ENCODE results near the gene MALT1.
"Not testable (repeated sequence)": the region's sequence is repeated elsewhere in the genome, so short reads cannot be mapped to it uniquely, and the experiment has no call there.

Gene MALT1

DNA sequence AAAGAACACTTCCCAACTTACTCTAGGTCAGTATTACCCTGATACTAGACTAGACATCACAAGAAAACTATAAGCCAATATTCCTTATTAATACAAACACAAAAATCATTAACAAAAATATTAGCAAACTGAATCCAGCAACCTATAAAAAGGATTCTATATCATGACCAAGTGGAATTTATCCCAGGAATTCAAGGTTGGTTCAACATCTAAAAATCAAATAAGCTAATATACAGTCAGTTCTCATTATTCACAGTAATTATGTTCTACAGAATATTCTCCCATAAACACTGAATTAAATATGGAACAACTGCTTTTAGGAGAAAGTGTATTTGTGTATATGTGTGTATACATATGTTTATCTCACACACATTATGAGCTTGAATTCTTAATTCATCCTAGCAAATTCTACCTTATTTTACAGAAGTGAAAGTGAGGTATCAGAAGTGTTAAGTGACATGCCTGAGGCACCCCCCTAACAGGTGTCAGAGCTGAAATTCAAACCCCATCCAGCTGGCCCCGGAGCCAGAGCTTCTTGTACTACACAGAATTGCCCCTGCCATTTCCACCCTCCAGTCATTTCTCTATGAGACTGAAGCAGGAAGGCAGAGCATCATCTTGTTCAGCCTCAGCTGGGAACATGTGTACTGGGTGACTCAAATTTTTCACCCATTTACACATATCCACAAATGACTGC, 77.8 kb downstream of the MALT1 start:
- no peak for DNase-seq

DNA sequence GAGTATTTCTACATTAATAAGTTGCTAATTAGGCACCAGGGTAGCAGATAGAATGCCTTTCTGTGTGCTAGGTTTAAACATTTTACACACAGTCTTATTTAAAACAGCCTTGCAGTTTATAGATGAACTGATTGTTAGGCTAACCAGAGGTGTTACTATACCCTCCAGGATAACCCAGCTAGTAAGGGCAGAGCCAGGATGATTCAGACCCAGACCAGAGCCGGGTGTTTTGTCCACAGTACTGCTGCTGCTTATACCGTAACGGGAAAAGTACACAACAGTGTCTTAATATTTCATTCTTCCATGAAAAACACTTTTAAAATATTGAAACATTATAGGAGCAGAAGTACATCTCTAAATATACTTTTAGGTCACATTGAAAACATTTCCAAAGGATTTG, 82.7 kb downstream of the MALT1 start:
- DNase-seq, result no peak

DNA sequence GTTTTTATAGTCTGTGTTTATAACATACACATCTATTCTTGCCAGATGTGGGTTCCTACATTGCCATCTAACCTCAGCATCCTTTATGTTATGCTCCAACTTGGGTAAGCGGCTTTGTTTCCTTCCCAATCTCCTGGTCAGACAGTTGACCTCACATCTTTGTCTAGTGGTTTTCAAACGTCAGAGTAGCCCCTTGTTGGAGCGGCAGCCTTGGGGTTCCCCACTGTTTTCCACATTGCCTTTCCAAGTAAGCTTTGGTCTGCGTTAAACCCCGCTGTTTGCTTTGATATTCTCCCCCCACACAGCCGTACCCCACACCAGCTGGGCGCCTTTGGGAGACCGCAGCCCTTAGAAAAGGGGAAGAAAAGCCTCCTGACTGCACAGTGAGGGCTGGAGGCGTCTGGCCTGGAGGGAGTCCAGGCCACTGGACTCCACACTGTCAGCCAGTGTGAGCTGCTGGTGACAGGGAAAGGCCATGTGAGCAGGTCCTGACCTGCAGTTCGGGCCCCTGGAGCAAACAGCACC, 83.3 kb downstream of the MALT1 start:
- DNase-seq, result no peak

DNA sequence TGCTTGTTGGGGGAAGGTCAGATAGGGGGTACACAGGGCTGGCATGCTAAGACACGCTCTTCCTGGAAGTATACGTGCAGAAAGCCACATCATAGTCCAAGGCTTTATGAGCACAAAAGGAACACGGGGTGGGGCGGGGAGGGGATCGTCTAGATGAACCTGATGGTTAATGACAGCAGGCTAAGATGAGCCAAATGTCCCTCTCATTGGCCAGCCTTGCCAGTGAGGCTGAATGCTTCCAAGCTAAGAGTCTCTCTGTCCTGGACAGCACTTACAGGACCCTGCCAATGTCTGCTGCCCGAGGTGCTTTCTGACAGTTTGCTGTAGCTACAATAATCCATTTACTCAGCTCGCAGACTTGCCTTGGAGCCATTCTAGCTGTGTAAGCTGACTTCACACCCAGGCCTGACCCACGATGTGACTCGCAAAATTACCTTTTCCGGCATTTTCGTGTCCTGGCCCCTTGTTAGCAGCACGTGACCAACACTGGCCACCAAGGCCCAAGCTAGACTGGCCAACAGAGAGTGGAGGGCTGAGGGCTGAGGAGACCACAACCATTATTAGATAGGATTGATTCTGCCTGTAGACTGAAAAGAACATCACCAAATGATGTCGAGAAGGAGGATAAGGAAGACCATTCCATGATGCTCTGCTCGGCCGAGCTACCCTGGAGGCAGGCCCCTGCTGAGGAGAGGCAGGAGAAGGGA, 84.2 kb downstream of the MALT1 start:
- DNase-seq, result no peak

DNA sequence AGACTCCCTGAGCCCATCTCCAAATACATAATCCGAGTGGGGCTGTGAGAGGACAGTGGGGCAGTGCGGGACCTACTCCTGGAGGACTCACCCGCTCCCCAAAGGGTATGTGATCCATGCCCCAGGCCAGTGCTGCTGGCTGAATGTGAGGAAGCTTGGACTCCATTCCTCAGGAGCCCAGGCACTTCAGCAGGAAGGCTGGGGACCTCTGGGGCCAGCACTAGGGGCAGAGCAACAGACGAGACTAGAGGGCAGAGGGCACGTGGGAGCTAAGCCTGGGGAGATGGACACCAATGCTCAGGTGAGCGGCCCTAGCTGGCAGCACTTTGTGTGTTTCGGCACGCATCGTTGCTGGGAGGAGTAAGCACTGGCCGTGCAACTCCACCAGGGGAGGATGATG, 84.9 kb downstream of the MALT1 start:
- DNase-seq, result no peak

DNA sequence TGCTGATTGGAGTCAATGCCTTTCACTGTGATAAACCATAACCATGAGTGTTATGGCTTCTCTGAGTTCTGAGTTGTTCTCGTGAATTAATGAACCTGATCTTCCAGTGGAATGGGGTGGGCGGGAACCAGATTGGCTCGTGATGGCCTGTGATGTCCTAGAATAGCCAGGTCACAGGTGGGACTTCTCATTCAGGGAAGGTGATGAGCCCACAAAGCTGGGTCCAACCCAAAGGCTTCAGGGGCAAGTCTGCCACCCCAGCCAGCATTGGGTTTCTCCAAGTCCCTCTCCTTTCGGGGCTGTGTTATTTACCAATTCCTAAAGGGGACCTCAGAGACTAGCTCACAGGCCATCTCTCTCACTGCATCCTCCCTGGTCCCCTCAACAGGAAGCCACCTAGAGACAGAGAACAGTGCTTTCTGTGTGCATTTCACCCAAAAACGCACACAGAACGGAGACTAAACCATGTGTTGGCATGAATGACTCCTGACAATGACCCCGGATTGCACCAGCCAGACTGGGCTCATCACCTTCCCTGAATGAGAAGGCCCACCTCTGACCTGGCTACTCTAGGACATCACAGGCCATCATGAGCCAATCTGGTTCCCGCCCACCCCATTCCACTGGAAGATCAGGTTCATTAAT, 85.5 kb downstream of the MALT1 start:
- DNase-seq, result no peak

DNA sequence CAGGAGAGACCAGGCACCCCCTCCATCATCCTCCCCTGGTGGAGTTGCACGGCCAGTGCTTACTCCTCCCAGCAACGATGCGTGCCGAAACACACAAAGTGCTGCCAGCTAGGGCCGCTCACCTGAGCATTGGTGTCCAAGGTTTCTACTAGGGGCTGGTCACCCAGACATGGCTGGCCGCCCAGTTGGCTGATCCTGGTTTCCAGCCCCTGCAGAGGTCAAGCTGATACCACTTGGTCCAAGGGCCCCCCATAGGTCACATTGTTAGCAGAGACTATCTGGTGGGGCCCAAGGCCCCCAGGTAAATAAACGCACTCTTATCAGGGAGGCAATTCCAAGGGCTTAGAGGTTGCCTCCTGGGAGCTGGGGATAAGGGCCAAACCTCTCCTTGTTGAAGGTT, 86.1 kb downstream of the MALT1 start:
- DNase-seq, result not testable (repeated sequence)

DNA sequence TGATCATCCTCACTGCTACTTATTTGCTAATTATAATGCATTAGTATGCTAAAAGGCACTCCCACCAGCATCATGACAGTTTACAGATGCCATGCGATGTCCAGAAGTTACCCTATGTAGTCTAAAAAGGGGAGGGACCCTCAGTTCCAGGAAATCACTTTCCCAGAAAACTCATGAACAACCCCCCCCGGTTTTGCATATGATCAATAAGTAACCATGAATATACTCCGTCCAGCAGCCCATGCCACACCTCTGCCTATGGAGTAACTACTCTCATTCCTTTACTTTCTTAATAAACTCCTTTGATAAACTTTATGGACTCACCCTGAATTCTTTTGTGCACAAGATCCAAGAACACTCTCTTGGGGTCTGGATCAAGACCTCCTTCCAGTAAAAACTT, 86.8 kb downstream of the MALT1 start:
- no peak for DNase-seq

DNA sequence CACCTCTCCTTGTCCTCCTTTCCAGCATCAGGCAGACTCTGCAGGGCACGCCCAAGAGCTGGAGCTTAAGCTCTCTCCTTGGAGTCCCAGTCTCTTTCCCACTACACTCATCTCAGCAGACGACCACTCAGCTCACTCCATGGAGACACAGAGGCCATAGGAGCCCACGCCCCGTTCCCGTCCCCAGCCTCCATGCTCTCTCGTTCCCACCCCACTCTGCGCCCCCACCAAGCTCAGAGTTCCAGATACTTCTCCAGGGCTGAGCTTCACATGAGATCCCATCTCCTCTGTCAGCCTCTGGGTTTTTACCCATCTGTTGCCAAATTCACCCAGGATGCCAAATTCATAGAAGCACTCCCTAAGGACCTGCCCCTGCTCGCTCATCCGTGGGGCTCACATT, 87.3 kb downstream of the MALT1 start:
- DNase-seq, result no peak

DNA sequence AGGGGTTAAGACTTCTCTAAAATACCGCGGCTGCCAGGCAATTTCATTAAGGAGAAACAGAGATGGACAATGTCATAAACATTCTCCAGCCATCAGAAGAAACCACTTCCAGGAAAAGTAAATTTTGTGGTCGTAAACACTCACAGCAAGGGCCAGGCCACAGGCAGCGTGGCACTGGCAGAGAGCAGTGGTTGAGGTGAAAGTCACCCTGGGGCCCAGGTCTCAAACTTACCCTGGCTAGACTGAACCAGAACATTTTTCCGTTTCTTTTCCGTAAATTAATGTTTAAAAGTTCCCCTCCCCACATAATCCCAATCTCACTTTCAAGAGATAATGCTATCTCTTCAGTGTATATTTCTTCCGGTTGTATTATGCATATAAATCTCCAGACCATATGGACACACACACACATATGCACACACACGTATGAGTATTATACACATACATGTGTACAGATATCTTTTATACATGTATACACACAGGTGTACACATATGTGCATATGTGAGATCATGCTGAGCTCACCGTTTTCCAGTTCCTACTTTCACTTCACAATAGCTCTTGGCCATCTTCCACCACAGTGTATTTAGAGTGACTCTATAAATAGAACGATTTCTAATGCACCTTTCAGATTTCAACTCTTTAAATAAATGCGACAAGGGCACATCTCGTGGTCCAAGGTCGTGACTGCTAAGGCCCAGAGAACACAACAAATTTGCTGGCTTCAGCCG, 90.1 kb downstream of the MALT1 start:
- no peak for DNase-seq

DNA sequence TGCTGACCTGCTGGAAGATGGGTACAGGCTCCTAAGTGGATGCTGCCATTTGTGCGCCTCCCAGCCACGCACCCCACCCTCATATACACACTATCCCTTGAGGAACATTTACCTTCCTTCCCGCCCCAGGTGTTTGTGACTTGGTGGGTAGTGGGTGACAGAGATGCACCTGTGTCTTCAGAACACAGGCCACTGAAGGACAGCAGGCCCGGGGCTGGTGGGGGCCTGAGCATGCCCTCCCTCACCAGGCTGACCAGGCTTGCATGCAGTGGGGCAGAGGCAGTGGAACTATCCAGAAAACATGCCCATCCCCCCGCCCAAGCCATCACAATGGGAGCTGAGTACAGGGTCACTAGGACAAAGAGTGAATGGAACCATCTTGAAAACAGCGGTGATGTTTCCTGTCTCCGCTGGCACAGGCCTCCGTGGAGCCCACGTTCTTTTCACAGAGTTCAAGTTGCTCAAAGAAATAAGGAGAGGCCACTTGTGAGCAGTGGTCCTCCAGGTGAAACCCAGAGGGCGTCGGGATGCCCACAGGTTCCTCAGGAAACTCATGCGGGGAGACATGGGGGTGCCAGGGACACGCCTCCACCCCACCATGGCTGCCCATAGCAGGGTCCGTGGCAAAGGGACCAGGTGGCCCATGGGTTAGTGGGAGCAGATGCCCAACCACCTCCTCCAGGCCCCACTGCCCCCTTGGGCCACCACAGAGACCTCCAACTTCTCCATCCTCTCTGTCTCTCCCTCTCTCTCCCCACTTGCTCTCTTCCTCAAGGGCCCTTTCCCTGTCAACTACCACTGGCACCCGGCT, 90.9 kb downstream of the MALT1 start:
- DNase-seq, result no peak

DNA sequence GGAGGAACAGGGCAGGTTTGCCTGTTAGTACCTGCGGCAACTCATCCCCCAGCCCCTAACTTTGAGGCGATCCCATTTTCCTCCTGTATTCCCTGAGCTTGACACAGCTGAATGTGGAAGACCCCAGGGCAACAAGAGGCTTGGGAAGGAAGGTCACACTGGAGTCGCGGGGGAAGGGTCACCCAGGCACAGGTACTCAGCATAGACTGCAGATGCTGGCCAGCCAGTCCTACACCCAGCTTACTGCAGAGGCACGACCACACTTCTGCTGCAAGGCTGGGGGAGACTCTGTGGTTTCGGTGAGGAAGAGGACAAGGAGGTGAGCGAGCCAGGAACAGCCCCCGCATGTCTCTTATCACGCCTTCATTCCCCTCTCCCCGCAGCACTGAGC, 91.5 kb downstream of the MALT1 start:
- DNase-seq, result no peak

DNA sequence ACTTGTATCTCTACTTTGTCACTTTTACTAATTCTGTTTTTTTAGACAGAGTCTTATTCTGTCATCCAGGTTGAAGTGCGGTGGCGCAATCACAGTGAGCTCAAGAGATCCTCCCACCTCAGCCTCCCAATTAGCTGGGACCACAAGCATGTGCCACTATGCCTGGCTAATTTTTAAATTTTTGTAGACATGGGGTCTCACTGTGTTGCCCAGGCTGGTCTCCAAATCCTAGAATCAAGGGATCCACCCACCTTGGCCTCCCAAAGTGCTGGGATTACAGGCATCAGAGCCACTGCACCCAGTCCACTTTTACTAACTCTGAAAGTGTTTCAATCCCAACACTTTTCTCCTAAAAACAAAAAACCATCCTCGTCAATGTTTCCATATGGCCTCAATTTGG, 94.9 kb downstream of the MALT1 start:
- DNase-seq, result no peak

DNA sequence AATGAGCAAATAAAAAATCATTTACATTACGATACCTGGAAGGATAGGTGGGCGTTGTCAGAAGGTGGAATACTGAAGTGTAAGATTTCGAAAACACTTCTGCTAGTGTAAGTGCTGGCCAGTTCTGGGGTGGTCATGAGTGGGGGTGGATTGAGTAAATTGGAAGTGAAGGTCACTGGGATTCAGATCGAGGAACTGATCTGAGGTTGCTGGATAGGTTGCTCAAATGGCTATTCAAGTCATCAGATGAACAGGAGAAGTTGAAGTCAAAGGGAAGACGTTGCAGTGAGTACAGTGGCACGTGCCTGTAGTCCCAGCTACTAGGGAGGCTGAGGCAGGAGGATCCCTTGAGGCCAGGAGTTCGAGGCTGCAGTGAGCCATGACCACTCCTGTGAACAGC, 95.7 kb downstream of the MALT1 start:
- DNase-seq, result no peak

DNA sequence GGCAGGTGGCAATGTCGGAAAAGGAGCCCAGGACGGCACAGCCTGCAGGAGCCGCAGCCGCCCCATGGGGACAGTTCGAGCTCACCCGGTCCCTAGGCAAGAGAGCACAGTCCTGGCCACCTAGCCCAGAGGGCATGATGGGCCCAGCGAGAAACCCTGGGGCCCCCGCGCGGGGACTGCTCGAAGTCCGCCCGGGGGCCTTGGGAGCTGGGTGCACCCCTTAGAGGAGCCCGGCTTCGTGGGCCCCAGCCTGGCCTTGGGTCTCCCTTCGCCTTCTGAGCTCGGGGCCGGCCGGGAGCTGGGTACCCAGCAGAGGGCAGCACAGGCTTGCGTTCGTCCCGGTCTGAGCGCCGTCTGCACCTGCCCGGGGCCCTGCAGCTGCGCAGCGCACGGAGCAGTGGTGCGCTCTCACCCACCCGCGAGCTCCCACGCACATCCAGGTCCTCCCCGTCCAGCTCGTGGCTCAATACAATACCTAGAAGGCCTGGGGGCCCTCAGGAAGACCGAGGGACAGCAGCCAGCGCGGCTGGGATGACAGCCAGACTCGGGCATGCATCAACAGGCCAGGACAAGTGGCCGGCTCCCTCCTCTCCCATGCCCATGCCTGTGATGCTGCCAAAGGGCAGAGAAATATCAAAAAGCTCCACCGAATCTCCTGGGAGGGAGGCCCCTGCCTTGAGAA, 97.2 kb downstream of the MALT1 start:
- peak; percentile 73 for DNase-seq

DNA sequence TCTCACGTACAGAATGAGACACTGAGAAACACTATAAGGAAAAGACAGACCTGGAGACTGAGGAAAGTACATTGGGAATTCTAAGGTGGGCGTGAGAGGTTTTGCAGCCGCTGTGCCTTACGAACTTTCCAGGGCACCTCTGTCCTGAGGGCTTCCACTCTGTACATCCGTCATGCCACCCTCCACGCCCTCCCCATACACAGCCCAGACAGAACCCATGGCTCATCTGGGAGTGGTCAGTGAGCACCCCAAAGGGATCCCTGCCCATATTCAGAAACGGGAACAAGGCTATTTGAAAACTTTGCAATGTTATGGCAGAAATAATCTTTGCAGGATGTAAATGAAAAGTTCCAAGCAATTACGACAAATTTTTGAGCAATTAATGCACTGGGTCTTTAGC, 98.1 kb downstream of the MALT1 start:
- DNase-seq, result no peak

DNA sequence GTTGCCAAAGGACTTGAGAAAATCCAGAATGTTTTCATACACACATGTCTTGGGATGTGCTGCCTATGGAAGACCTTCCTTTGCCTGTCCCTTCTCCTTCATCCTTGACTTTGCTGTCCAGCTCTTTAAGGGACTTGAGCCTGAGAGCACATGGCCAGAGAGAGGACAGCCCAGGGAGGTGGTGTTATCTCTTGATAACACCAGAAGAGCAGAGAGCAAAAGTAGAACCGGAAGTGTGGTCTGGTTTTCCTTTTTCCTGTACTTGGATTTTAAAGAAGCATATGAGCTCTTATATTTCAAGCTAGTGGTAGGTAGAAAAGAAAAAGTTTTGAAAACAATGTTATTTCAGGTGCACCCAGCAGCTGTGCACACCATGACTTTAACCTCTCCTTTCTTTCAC, 99.3 kb downstream of the MALT1 start:
- no peak for DNase-seq

DNA sequence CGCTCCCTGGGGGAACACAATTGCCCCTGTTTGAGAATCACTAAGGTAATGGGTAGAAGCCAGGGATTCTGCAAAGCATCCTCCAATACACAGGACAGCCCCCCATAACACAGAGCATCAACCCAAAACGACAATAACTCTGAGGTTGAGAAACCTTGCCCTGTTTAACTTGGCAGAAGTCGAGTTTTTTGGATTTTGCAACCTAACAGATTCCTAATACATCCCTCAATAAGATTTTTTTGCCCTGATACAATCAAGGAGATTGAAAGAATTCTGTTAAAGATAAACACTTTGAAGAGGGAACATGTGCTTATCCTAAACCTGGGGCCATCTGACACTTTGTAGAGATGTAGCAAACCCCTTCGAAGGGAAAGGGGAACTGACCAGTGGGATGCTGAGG, 100.9 kb downstream of the MALT1 start:
- DNase-seq, result no peak

DNA sequence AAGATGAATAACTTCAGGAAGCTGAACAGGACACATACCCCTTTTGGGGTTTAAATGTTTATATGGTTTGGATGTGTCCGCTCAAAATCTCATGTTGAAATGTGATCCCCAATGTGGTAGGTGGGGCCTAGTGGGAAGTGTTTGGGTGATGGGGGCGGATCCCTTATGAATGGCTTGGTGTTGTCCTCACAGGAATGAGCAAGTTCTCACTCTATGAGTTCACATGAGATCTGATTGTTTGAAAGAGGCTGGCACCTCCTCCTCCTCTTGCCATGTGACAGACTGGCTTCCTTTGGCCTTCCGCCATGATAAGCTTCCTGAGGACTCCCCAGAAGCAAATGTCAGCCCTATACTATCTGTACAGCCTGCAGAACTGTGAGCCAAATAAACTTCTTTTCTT, 104.8 kb downstream of the MALT1 start:
- DNase-seq, result no peak

DNA sequence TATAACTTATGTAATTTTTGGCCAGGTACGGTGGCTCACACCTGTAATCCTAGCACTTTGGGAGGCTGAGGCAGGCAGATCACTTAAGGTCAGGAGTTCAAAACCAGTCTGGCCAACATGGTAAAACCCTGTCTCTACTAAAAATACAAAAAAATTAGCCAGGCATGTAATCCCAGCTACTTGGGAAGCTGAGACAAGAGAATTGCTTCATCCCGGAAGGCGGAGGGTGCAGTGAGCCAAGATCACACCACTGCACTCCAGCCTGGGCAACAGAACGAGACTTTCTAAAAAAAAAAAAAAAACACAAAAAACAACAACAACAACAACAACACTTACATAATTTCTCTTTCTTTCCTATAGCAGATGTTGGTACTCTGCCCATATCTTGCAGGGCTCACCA, 105.3 kb downstream of the MALT1 start:
- not testable (repeated sequence) for DNase-seq

DNA sequence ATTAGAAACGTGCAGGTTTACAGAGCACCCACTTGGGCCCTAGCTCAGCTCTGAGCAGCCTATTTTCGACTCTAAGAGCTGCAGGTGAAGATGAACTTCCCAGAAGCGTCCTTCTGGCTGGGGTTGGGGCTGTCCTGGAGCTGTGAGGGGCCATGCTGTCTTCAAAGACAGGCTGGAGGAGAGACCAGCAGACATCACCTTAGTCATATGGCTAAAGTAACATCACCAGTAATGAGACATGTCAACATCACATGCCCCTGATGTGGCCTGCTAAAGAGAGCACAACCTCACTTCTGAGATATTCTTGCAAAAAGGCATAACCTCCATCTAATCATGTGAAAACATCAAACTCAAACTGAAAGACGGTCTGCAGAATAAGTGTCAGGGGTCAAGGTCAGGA, 106.2 kb downstream of the MALT1 start:
- DNase-seq, result no peak

DNA sequence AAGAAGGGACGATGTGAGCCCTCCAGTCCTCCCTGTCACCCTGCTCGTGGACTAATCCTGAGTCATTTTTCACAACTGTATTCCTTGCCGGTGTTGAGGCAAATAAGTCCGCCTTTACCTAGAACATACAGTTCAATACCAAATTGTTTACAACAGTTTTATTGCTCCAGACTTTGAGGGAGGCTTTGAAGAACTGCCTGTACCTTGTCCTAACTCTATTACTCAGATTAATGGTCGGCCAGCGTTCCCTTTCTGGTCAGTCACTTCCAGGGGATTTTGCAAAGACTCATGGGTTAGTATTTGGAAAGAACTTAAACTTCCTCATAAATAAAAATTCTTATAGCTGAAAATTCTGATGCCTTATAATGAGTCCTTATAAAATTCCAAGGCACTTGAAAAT, 108.3 kb downstream of the MALT1 start:
- DNase-seq, result no peak
